HG03135 (cell line): ENCODE results near the gene LIMCH1.

ENCODE experiments used
- ATAC-seq: cut with Tn5 transposase; IDR thresholded peaks from one replicate; pipeline ENCODE4 v1.9.1; 2021; ENCODE audit warnings: mild to moderate bottlenecking, moderate library complexity; ENCODE audit not compliant: unreplicated experiment

The LIMCH1 gene

DNA sequence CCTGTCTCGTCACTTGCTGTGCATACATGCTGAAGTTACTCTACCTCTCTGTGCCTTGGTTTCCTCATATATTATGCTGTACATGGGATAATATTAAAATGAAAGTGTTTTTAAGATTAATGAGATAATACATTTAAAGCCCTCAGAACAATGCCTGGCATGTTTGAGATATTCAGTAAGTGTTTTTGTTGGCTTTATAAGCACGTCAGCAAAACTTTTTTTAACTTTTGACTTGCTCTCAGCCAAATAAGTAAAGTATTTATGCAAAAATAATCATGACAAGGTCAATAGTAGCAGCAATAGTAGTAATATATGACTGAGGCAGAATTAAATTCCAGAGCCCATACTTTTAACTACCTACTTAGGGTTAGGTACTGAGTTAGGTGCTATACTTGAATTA, 29.2 kb downstream of the LIMCH1 start:
- ATAC-seq: no peak

DNA sequence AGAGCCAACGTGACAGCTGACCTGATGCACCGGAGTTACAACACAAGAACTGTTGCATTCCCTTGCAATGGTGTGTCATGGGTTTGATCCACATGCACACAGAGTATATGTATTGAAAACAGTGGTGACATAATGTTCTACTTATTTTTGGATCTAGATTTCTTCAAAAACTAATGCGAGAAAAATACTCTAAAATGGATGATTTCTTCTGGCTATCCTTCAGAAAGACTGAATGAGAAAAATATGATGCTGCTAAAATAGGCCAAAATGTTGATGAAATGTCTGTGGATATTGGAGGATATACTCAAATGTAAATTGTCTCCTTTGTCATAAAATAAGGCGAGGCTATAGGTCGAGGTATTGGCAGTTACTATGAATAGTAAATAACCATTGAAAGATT, 30.4 kb downstream of the LIMCH1 start:
- ATAC-seq: no peak

DNA sequence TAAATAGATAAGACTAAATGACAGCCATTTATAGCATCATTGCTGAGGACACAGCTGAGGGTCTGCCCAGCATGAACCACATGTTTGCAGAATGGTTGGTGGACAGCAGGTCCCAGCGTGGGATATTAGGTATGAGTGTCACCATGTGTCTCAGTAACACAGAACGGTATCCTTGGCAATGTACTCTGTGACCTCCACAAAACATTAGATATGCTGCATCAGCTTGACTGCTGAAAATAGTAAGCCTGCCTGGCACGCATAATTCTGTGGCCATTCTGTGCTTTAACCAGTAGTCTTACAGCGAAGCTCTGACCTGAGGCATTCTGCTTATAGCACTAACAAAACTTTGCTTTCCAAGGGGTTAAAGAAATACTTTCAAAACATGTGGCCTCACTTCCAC, 32.0 kb downstream of the LIMCH1 start:
- no peak for ATAC-seq

DNA sequence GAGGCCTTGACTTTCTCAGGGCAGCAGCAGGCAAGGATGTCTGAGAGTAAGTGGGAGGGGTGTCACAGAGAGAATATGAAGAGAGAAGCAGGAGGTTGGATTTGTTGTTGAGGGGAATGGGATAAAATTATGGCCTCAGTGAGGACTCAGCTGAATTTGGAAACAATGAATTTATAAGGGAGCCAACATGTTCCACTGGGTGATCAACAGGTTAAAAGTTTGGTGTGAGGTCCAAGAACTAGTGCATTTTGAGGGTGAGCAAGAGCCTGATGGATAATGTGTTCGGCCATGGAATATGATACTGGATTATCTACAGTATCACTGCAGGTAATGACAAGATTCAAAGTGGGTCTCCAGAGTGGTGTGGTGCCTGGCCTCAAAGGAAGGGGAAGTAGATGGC, 33.5 kb downstream of the LIMCH1 start:
- ATAC-seq: no peak

DNA sequence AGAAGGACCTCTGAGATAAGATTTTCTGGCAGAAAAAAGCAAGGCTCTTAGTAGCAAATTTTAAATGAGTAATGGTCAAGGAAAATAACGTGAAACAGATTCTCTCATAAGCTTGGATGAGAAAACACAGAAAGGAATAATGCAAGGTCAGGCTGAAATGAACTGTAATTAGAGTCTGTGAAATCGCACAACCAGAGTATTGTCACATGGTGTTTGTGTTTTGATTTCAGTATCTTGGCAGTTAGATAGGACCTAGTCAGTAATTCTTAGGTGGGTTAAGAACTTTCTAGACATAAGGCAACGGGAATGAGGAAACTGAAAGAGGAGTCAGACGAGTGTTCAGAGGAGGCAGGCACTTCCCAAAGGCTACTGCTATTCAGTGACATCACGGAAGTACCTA, 34.6 kb downstream of the LIMCH1 start:
- no peak for ATAC-seq

DNA sequence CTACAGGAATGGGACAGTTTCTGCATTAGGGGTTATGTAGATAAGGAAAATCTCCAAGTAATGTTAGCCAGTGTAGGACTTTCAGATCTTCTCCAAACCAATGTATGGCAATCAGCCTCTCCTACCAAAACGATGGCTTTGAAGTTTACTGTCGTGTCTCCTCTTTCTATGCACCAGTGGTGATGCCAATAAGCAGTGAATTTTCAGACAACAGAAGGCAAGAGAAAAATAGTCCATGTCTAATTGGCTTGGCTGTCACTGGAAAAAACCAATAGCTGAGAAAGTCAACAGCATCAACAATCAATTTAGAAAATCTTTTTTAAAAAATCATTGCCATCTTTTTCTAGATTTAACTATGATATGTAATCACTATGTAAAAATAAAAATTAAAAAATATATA, 35.0 kb downstream of the LIMCH1 start:
- ATAC-seq: no peak

DNA sequence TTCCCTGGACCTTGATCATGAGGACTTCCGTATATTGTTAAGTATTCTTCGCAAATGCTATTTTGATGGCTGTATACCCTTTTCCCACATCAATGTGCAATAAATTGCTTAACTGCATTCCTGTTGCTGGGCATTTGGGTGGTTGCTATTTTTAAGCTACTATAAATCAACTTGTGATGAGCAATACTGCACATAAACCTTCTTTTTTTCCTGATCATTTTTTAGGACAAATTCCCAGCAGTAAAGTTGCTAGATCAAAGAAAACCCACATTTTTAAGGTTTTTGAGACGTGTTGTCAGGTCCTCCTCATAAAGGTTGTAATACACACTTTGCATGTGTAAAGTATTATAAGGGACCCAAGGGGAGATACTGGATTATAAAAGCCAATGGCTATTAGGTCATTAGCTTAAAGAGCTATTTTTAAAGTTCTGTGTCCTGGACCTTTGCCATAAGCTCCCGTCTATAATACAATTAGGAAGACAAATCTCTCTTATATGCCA, 35.6 kb downstream of the LIMCH1 start:
- no peak for ATAC-seq

DNA sequence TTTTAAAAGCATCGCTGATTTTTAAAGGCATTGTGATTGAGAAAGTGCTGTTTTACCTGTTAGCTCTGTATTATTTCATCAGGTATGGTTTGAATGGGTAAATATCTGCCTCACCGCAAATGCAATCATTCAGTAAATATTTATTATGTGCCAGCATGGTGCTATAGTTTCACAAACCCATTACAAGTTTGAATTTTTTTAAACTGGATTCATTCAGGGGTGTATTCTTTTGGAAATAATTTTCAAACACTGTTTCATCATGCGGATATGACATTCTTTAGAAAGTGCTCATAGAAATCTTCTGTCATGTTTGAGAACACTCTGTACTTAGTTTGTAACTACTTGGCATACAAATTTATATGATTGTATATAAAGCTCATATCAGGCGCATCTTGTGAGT, 37.2 kb downstream of the LIMCH1 start:
- ATAC-seq: no peak

DNA sequence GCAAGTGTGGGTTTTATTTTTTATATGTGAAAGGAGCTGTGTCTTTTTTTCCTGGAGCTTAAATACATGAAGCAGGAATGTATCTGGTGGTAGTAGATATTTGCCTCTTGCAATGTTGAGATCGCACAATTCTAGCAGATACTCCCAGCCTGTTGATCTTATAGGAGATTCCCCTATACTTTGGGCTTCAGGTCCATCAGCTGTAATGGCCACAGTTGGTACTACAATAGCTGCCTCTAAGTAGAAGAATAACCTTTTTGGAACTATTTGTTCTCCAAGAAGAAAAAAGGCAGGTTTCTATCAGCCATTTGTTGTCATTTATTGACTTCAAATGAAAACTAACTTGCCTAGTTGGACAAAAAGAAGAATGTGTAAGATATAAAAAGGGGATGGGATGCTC, 37.7 kb downstream of the LIMCH1 start:
- ATAC-seq: no peak

DNA sequence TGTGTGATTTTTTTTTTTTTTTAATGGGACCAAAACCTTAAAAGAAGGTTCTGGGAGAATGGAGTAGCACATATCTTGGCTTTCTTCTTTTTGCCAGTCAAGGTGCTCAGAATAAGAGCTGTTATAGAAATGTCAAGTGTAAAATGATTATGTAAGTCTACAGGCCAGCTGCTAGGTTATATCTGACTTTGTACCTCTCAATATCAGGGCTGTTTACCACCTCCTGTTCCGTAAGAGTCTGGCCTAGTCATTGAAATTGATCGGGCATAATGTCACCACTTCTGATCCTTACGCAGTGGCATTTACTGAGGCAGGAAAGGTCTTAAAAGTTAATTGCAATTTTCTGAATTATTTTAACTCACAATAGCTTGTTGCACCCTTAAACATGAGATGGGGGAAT, 41.1 kb downstream of the LIMCH1 start:
- ATAC-seq: no peak

DNA sequence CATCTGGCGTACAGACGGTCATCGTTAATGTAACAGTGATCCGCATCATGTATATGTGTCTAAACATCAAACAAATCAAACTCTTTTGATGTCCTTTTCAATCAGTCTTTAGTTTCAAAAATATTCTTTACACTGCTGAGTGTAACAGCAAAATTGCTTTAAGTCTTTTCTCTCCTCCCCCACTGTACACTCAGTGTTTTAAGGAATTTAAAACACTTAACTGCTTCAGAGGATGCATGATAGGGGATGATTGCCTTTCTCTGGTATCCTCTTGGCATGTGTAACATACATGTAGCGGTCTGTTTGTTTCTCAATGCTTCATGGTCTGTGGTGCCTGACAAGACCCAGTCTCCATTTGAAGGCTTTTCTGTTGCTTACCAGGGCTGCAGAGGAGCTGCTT, 41.6 kb downstream of the LIMCH1 start:
- ATAC-seq: no peak

DNA sequence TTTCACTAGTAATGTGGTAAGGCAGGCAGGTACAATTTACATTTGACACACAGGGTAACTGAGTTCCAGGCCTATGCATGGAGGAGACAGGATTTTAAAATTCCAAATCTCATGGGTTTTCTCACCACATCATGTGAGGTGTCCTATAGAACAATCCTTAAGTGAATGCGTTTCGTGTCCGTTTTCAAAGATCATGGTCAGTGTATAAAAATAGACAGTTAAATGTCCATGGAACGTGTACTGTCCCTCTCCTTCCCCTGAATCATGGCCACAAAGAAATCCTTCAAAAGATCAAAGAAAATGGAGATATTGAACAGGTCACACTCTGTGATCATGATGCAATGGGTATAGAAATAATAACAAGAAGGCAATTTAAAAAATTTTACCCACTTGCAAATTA, 42.0 kb downstream of the LIMCH1 start:
- no peak for ATAC-seq

DNA sequence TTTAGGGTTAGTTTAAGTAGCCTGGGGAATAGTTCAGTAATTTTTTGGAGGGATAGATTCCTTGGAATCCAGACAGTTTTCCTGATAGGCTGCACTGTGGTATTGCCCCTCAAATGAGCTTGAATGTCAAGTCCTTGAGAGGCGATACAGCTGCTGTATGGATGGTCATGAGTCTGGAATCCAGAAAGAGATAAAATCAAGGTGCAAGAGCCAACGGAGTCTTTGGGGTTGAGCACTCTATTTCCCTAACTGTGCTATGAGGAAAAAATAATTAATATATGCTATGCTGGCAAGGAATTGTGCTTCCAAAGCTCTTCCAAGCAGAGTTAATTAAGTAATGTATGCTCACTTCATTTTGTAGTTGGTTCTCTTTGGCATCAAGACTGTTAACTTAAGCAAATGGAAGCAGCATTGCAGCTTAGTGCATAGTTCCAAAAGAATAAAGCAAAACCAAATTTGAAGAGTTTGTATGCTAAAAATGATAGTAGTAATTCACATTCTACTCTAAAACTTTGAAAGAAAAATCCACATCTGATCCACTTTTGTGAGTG, 48.8 kb downstream of the LIMCH1 start:
- ATAC-seq: no peak

DNA sequence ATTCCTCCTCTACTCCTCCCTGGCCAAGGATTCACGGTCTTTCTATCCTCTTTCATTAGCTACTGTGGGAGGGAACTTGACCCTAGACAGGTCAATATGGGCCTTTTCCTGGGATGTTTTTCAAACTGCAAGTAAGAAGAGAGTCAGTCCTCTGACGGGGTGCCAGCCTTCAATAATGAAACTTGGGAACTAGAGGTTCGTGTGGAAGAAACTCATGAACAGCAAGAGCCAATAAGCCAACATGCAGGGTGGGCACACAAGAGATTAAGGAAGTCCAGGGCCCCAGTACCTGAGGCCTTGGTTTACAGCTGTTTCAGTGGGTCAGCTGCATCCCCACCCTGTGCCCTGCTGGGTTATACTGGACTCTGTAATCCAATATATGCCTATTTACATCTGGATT, 49.3 kb downstream of the LIMCH1 start:
- ATAC-seq: no peak

DNA sequence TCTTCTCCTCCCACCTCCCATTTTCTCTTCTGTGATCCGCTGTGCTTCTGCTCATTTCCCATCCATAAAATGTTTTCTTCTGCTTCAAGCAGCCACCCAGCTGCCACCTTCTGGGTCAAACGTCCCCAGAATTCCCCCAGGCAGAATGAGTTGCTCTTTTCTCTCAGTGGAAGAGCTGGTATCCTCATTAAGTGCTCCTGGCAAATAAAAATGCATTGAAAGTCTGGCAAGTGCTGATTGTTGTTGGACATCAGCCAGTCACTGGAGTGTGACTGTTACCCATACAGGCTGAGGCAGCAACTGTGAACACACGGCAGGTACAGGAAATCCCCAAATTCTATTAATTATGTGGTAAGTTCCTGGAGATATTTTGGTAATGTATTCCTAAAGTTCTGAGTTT, 52.6 kb downstream of the LIMCH1 start:
- no peak for ATAC-seq

DNA sequence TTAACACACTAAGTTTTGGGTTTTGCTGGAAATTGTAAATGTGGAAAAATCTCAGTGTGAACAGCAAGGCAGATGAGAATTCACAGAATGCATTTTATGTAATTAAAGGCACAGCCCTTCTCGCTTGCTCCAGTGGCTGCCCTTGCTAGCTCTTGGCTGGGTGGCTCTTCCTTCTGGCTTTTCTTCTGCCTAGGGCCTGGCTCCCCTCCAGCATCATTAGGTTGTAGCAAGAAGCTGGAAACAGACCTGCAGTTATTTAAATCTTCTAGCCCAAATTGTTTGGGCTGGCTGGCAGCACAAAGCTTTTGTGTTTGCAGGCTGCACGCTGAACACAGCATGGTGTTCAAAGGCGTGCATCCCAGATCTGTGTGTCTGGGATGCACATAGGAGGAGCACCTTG, 56.5 kb downstream of the LIMCH1 start:
- no peak for ATAC-seq

DNA sequence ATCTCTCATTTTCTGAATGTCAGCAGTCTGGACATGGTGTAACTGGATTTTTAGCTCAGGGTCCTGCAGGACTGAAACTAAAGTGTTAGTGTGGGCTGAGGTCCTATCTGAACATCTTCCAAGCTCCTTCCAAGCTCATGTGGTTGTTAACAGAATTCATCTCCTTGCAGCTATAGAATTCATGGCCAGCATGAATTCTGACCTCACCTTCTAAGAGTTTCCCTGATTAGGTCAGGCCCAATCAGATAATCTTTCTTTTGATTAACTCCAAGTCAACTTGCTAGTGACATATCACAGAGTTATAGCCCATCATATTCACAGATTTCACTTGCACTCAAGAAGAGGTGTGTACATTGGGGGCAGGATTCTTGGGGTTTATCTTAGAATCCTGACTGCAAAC, 59.5 kb downstream of the LIMCH1 start:
- ATAC-seq: no peak

DNA sequence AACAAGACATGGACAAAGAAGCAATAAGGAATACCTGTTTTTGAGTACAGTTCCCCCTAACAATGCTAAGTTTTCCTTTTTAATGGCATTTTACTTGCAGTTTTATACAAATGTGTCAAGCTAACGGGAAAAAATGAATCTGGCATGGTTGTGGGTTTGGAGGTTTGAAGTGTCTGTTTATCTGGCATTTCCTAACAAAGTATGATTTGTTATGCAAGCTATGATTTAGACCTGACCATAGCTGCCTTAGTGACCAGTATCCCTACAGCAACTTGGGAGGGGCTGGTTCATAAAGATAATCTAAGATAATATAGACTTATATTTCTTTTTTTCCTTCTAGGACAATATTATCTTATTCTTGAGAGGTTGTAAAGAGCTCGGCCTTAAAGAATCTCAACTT, 60.6 kb downstream of the LIMCH1 start:
- ATAC-seq: no peak

DNA sequence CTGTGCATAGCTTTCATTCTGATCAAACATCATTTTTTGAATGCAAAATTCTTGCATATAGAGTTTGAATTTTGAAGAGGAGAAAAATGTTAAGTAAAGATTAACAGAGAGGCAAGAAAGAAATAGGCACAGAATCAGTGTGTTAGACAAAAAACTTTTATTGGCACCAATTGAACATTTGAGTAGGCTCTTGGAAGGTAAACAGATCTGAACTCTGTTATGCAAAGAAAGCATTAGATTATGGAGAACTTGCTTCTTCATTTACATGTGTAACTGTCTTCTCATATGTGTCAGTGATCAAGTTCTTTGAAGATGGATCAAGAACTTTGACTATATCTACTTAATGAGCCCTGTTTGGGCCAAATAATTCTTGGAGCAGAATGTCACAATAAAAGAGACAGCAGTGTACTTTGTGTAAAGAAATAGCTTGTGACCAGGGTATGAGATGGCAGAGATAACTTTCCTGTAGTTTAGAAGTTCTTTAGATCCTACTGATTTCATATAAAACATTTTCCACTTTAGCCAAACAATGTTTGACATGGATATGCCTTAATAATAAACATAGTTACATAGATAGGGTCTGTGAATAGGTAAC, 61.3 kb downstream of the LIMCH1 start:
- no peak for ATAC-seq

DNA sequence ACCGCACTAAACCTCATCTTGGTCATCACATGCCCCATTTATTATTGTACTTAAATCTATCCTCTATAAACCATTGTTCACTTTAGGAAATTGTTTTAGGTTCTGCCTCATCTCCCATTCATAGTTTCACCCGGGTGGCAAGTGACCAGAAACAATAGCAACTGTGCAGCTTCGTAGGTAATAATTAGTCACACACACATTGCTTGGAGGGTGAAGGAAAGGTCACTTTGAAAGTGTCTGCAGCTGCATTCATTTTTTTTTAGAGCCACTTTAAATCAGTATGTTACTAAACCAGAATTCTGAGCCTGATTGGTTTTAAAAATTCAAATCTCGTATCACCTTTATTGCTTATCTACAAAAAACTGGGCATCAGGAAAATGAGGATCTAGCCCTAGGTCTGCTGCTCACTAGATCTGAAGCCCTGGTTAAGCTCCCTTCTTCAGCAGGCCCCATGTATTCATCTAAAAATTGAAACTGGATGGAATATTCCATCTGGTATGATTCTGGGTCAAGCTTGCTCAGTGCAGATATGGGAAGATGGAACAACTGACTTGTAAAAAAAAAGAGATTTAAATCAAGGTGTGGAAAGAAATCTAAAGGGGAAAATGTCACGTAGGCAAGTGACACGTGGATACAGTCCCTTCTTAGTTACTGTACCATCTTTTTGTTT, 62.4 kb downstream of the LIMCH1 start:
- ATAC-seq: no peak

DNA sequence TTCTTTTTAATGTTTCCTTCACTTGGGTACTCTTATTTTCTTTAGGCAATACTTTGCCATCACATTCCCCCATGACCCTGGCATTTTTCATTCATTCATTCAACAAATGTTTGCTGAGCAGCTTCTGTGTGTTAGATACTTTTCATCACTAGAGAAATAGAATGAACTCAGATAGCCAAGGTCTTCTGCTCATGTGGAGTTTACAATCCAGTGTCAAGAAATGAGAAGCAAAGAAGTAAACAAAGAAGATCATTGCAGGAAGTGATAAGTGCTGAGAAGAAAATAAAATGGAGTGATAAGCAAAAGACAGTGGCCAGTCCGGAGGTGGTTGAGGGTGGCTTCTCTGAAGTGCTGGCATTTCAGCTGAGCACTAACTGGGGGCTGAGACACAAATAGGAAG, 63.1 kb downstream of the LIMCH1 start:
- ATAC-seq: no peak

DNA sequence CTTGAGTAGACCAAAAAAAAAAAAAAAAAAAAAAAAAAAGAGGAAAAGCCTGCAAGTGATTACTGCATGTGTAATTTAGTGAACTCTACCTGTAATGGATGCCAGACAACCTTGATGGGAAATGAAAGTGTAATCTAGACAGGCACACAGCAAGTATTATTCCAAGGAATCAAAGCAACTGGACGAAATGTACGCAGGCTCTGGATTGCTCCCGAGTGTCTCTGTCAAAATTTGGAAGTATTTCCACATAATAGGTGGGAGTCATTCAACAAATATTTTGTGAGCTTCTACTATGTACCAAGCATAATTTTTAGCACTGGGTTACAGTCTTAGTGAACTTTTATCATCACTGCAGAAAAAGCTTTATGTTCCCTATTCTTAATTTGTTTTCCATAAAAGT, 64.2 kb downstream of the LIMCH1 start:
- ATAC-seq: no peak
